OCI-LY1 (cell line): Measurements from ENCODE around the gene ELK4.

Experiments used
- H2AFZ ChIP-seq: fragments of 200-600 bp; sonication (generic), shearing (Covaris generic); 2 replicates; pipeline ENCODE4 v1.6.0; 2014; ENCODE audit warnings: antibody characterized with exemption, mild to moderate bottlenecking, low read length
- H3F3A ChIP-seq: fragments of 200-600 bp; sonication (generic), shearing (Covaris generic); 2 replicates; pipeline ENCODE4 v1.6.0; 2014; ENCODE audit warnings: mild to moderate bottlenecking, antibody characterized with exemption, low read length, moderate library complexity; ENCODE audit not compliant: insufficient read depth
- H3K27ac ChIP-seq: fragments of 200-600 bp; sonication (generic); 2 replicates; pipeline ENCODE4 v1.5.1; 2014; ENCODE audit warnings: low read length, mixed run types, mild to moderate bottlenecking, low read depth; ENCODE audit not compliant: poor library complexity, severe bottlenecking
- H3K27me3 ChIP-seq: fragments of 200-600 bp; sonication (generic); 2 replicates; pipeline ENCODE4 v1.6.0; 2014; ENCODE audit warnings: antibody characterized with exemption, mild to moderate bottlenecking, low read length, moderate library complexity; ENCODE audit not compliant: insufficient read depth
- H3K36me3 ChIP-seq: fragments of 200-600 bp; sonication (generic); 2 replicates; pipeline ENCODE4 v1.6.1; 2014; ENCODE audit warnings: mild to moderate bottlenecking, antibody characterized with exemption, low read length, moderate library complexity, mixed read lengths; ENCODE audit not compliant: insufficient read depth
- H3K4me1 ChIP-seq: fragments of 200-600 bp; sonication (generic); 2 replicates; pipeline ENCODE4 v1.5.1; 2014; ENCODE audit warnings: mild to moderate bottlenecking, low read length, moderate library complexity; ENCODE audit not compliant: insufficient read depth, severe bottlenecking
- H3K4me2 ChIP-seq: fragments of 200-600 bp; sonication (generic), shearing (Covaris generic); 2 replicates; pipeline ENCODE4 v1.6.1; 2014; ENCODE audit warnings: low read length
- H3K4me3 ChIP-seq: fragments of 200-600 bp; sonication (generic); 2 replicates; pipeline ENCODE4 v1.5.1; 2014; ENCODE audit warnings: low read length, low read depth, mild to moderate bottlenecking, mixed read lengths; ENCODE audit not compliant: poor library complexity, severe bottlenecking
- H3K79me2 ChIP-seq: fragments of 200-600 bp; shearing (Covaris generic); 2 replicates; pipeline ENCODE4 v1.6.1; 2016; ENCODE audit warnings: mixed run types, low read length, mixed read lengths; ENCODE audit not compliant: insufficient read depth
- H3K9ac ChIP-seq: fragments of 200-600 bp; sonication (generic), shearing (Covaris generic); 2 replicates; pipeline ENCODE4 v1.6.1; 2014; ENCODE audit warnings: mild to moderate bottlenecking, low read length, mixed read lengths
- H3K9me2 ChIP-seq: fragments of 200-600 bp; sonication (generic), shearing (Covaris generic); 2 replicates; pipeline ENCODE4 v1.6.1; 2014; ENCODE audit warnings: low read depth, mild to moderate bottlenecking, low read length, mixed read lengths
- H3K9me3 ChIP-seq: fragments of 200-600 bp; shearing (Covaris generic); 2 replicates; pipeline ENCODE4 v1.6.1; 2014; ENCODE audit warnings: low read length, mixed read lengths
- H4K20me1 ChIP-seq: fragments of 200-600 bp; sonication (generic), shearing (Covaris generic); 2 replicates; pipeline ENCODE4 v1.6.0; 2016; ENCODE audit warnings: mild to moderate bottlenecking, low read length; ENCODE audit not compliant: insufficient read depth
- EZH2 ChIP-seq: fragments of 200-600 bp; sonication (generic), shearing (Covaris generic); IDR thresholded peaks from 2 replicates; pipeline ENCODE4 v1.8.0; 2017; ENCODE audit warnings: borderline replicate concordance, mixed run types, mild to moderate bottlenecking, antibody characterized with exemption, low read length, moderate library complexity, mixed read lengths
- TF ChIP-seq, protein P1 (sequence below): fragments of 200-600 bp; sonication (generic), shearing (Covaris generic); IDR thresholded peaks from 2 replicates; pipeline ENCODE4 v1.5.1; 2017; ENCODE audit warnings: mild to moderate bottlenecking, antibody characterized with exemption, low read length, moderate library complexity, mixed read lengths

The ELK4 gene, protein sequence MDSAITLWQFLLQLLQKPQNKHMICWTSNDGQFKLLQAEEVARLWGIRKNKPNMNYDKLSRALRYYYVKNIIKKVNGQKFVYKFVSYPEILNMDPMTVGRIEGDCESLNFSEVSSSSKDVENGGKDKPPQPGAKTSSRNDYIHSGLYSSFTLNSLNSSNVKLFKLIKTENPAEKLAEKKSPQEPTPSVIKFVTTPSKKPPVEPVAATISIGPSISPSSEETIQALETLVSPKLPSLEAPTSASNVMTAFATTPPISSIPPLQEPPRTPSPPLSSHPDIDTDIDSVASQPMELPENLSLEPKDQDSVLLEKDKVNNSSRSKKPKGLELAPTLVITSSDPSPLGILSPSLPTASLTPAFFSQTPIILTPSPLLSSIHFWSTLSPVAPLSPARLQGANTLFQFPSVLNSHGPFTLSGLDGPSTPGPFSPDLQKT

DNA sequence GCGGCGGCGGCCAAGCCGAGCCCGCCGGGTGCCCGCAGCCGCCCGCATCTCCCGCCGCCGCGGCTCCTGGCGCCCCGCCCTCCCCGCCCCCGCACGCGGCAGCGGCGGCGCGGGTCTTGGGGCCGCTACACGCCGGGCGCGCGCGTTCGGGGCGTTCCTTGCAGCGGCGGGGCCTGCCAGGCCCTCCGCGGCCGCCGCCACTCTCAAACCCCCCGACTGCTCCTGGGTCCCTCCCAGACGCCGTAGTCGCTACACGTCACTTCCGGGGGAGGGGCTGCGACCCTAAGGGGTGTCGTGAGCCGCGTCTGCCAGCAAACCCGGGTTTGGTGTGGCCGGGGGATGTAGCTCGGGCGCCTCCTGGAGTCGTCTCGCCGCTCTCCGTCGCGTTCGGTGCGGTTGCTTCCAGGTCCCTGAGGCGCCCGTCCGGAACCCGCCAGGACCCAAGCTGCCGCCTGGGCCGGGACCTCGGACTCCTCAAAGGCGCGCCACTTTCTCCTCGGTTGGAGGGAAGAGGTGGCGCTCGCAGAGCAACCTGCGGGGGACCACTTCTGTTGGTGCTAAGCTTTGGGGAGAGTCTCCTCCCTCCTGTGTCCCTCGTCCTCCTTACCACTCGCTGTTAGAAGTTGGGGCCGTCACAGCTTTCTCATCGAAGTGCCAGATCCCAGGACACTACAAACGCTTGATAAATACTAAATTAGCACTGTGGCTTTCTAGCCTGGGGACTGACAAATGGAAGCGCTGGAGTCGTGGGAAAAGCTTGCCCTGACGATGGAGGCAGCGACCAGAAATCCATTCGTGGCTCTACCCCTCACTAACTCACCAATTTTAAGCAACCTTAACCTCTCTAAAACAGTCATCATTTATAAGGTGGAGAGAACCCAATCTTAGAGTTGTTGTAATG is at the start of gene ELK4:
Gene ELK4, minus strand, starts transcription at position 244 of the 901 bp plus-strand sequence. CDS start 8,129 bp downstream, outside the sequence.
- TF ChIP-seq, protein P1, sequence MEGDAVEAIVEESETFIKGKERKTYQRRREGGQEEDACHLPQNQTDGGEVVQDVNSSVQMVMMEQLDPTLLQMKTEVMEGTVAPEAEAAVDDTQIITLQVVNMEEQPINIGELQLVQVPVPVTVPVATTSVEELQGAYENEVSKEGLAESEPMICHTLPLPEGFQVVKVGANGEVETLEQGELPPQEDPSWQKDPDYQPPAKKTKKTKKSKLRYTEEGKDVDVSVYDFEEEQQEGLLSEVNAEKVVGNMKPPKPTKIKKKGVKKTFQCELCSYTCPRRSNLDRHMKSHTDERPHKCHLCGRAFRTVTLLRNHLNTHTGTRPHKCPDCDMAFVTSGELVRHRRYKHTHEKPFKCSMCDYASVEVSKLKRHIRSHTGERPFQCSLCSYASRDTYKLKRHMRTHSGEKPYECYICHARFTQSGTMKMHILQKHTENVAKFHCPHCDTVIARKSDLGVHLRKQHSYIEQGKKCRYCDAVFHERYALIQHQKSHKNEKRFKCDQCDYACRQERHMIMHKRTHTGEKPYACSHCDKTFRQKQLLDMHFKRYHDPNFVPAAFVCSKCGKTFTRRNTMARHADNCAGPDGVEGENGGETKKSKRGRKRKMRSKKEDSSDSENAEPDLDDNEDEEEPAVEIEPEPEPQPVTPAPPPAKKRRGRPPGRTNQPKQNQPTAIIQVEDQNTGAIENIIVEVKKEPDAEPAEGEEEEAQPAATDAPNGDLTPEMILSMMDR = peak; percentile 72
- no peak for TF ChIP-seq EZH2
- peaks cover 37% of the 10 kb centered on the region for H3K79me2 ChIP-seq
- no peaks in the 10 kb centered on the region for H3K27me3 ChIP-seq
- peak within 1 kb of the TSS; percentile 22; the same call in 1 of the 2 replicates for H2AFZ ChIP-seq
- peaks cover 41% of the 10 kb centered on the region for H3K4me1 ChIP-seq
- H3K9me3 ChIP-seq = no peaks in the 10 kb centered on the region
- peak within 1 kb of the TSS; percentile 91 for H3K27ac ChIP-seq
- H3K9me2 ChIP-seq = no peaks in the 10 kb centered on the region
- peak within 1 kb of the TSS; percentile 90 for H3K4me2 ChIP-seq
- peaks cover 12% of the 10 kb centered on the region; the same call in 1 of the 2 replicates for H3K36me3 ChIP-seq
- no peaks in the 10 kb centered on the region for H3F3A ChIP-seq
- H3K9ac ChIP-seq = peak within 1 kb of the TSS; percentile 96
- no peaks in the 10 kb centered on the region for H4K20me1 ChIP-seq
- peak within 1 kb of the TSS; percentile 84 for H3K4me3 ChIP-seq

DNA sequence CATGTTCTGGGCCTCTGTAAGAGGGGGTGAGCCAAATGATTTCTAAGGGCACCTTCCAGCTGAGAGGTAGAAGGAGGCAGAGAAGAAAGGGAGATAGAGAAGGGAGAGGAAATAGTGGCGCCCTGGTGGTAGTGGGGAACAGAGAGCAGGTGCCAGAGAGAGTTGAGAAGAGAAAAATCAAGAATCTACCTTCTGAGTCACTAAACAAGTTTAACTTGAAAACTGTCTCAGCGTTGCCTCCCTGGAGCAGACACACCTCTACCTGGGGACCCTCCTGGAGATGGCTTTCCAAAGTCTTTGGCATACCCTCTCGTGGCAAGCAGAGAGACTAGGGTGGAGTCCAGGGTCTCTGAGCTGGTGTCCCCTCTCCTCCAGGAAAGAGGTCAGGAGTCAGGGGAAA is 49.6 kb upstream of the ELK4 start:
- no peak overlapping the region for H3K4me3 ChIP-seq
- H3F3A ChIP-seq = no peaks in the 10 kb centered on the region
- H3K9me2 ChIP-seq = no peaks in the 10 kb centered on the region
- H3K36me3 ChIP-seq = no peaks in the 10 kb centered on the region
- H3K27me3 ChIP-seq = no peaks in the 10 kb centered on the region; the same call in 1 of the 2 replicates
- H3K27ac ChIP-seq = no peak overlapping the region
- no peak overlapping the region for H3K9ac ChIP-seq
- H3K4me2 ChIP-seq = no peak overlapping the region
- H2AFZ ChIP-seq = no peak overlapping the region
- TF ChIP-seq, protein P1 = no peak
- no peak for TF ChIP-seq EZH2
- no peaks in the 10 kb centered on the region for H4K20me1 ChIP-seq
- no peaks in the 10 kb centered on the region for H3K79me2 ChIP-seq
- H3K9me3 ChIP-seq = no peaks in the 10 kb centered on the region
- peaks cover 11% of the 10 kb centered on the region for H3K4me1 ChIP-seq

DNA sequence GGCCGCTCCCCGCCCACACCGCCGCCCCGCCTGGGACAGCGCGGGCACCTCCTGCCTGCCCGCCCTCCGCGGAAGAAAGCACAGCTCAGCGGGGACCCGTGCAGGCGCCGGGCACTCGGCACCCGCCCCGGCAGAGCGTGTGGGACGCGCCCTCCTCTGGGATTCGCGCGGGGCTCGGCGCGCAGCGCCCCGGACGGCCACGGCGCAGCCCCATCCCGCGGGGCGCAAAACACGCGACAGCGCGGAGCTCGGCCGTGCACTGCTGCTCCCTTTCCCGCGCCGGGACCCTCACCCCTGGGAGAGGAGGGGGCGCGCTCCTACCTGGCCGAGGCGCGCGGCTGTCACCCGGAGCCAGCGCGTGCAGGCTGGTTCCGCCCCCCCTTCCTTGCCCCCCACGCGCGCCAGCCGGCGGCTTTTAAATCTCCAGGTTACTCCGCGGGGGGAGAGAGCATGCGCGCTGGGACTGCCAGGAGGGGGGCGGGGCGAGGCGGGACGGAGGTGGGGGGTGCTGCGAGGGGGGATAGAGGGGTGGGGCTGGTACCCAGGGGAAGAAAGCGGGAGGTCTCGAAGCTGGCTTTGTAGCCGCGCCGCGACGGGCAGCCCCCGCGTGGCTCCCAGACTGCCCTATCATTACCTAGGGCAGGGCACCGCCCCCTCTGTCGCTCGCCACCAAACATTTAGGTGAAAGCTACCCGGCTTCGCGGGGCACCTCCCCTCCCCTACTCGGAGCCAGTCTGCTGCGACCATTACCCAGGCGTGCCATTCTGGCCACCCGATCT is 48.5 kb upstream of the ELK4 start, which contains the start of gene SLC45A3:
Gene SLC45A3, minus strand, starts transcription at position 437 of the 779 bp plus-strand sequence. CDS start 15,853 bp downstream, outside the sequence.
- H3K36me3 ChIP-seq = no peaks in the 10 kb centered on the region
- H4K20me1 ChIP-seq = no peaks in the 10 kb centered on the region
- H3K4me3 ChIP-seq = peak within 1 kb of the TSS; percentile 72
- no peaks in the 10 kb centered on the region for H3K9me2 ChIP-seq
- H3K9ac ChIP-seq = peak within 1 kb of the TSS; percentile 49; the same call in 1 of the 2 replicates
- no peaks in the 10 kb centered on the region for H3K9me3 ChIP-seq
- H2AFZ ChIP-seq = no peak within 1 kb of the TSS
- H3K4me2 ChIP-seq = peak within 1 kb of the TSS; percentile 90
- H3K27me3 ChIP-seq = no peaks in the 10 kb centered on the region; the same call in 1 of the 2 replicates
- H3K27ac ChIP-seq = no peak within 1 kb of the TSS
- no peaks in the 10 kb centered on the region for H3F3A ChIP-seq
- TF ChIP-seq EZH2 = no peak
- TF ChIP-seq, protein P1 = no peak
- peaks cover 11% of the 10 kb centered on the region for H3K4me1 ChIP-seq
- H3K79me2 ChIP-seq = no peaks in the 10 kb centered on the region
